Inflammatory macrophage treated with lipopolysaccharide for 4 hours (primary cell): Measurements from ENCODE around the gene MICA.
A peak's percentile ranks its signal among the peaks of the same experiment; 100 is the strongest.
"Not testable (repeated sequence)": the region's sequence is repeated elsewhere in the genome, so short reads cannot be mapped to it uniquely, and the experiment has no call there.

Experiments
- DNase-seq: peaks from one replicate; pipeline ENCODE4 v3.0.0-alpha.2; 2020

MICA gene

DNA sequence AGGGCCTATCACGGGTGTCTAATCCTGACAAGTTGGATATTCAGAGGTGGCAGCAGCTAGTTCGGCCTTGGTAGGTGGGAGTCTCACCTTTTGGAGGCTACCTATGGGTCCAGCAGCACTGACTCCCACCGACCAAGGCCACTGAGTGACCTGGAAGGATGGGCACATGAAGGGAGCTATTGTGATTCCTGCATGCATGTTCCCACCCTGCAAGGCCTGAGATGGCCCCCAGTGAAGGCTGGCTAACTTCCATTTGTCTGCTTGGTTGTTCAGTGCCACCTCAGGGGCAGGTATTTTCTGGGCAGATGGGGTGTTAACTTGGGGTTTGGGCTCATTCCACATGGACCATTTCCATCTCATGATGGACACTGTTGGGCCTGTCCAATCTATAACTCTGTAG, 18.4 kb upstream of the MICA start:
- DNase-seq, result no peak

DNA sequence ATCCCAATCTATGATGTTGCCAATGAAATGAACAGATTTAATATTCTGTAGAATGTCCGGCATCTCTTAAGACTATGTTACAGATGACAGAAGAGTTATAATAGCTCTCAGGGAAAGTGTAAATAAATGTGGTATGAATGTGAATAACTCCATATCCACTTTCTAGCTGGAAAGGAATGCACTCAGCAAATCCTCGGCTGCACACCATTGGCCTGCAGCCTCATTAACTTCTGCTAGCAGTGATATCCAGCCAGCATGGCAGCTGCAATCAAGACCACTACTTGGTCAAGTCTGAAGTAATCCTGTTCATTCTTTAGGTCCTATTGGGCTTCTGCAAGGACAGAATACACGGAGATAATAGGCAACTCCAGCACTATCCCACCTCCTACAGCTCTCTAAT, 17.3 kb upstream of the MICA start:
- no peak for DNase-seq

DNA sequence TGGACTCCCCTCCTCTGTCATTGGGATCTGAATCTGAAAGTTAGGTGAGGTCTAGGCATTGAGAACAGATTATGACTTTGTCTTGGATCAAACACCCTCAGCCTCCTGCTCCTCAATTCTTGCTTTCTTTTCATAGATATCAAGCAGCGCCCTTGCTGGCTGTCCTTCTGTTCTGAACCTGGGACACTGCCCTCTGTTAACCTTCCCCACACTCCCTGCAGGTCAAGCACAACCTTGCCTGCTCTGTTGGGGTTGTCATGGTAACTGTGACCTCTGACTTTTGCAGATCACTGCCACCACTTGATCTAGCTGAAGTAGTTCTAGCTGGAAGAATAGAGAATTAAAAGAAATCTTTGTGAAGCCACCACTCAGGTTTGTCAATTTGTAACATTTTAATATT, 16.4 kb upstream of the MICA start:
- DNase-seq, result no peak

DNA sequence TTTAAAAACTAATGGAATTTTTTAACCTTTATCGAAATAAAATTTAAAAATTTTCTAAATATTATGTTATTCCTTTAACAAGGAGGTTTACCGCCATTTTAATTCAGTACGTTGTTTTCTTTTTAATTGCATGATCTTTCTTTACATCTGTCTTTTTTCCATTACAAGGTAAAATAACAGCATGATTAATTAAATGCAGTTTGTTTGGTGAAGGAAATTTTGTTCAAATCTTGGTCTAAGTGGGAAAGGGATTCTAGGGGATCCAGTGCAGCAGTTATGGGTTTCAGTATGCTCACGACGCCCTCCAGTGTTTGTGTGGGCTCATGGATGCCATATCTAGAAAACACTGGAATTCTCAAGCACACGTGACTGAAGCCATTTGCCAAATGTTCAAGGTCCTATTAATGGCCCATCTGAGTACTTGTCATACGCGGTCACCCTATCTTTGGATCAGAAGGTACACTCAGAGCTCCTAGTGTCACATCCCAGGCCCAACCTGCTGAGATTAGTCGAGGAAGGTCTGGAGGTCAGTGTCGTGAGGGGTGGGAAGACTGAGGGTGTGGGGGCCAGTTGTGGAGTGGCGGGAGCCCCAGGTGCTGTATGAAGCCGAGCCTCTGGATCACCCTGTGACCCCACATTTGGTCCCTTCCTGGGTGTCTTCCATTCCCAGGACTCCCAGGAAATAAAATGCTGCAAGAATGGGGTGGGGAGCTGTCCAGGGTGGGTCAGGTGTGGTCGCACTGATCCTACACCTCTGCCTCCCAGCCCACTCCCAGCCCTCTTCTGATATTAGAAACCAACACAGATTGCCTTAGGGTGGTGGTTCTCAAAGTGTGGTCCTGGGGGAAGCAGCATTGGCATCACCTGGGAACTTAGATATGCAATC, 14.2 kb upstream of the MICA start:
- not testable (repeated sequence) for DNase-seq

DNA sequence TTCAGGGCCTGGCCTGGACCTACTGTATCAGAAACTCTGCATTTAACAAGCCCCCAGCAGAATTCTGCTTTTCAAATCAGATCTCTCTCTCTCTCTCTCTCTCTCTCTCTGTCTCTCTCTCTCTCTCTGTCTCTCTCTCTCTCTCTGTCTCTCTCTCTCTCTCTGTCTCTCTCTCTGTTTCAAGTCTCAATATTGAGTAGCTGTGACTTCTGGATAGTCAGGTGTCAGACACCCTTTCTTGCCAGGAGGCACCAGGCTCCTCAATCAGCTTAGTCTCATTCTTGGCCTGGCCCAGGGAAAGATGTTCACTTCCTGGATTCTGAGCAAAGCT, 13.6 kb upstream of the MICA start:
- DNase-seq, result not testable (repeated sequence)

DNA sequence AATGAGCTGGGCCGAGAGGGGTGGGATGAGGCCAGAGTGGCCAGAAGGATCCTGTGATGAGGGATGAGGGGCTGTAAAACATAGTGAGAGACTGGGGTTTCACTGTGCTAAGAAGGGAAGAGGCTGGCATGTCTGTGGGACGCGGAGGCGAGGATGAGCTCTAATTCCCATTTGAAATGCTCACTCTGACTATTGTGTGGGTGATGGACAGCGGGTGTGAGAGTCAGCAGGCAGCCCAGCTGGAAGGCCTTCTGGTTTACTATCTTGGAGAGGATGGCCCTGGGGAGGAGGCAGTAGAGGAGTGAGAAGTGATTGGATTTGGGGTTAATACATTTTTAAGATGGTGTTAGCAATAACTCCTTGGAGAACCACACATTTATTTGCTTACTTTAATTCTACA, 9.5 kb upstream of the MICA start:
- no peak for DNase-seq

DNA sequence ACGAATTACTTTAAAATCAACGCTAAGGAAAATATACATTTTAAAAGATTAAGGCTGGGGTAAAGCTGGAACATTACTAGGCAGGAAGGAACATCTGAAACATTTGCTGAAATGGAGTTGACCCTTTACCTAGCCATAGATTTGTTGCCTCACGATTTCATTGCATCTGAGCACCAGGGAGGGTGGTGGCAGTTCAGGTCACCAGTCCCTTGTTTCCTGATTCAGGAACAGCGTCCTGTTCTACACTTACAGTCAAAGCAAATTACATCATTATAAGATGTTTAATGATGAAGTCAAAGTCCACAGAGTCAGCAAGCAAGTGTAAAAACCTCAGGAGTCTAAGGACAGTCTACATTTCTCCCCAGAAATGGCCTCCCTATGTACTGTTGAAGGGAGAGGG, 9.0 kb upstream of the MICA start:
- DNase-seq, result no peak

DNA sequence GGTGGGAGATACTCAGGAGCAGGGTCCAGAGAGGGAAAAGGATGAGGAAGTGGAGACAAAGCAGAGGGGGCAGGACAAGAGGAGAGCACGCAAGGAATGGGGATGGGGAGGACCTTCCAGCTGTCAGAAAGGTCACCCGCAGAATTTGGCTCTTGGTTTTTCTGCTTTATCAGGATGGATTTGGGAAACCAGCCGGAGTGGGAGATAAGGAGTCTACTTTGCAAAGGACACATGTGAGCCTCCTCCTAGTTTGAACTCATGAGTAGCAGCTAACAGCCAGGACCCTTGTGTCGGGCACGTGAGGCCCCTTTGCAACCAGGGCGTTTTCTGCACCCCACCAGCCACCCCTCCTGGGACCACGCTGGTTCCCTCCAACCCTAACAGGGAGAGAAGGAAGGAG, 7.6 kb upstream of the MICA start:
- no peak for DNase-seq

DNA sequence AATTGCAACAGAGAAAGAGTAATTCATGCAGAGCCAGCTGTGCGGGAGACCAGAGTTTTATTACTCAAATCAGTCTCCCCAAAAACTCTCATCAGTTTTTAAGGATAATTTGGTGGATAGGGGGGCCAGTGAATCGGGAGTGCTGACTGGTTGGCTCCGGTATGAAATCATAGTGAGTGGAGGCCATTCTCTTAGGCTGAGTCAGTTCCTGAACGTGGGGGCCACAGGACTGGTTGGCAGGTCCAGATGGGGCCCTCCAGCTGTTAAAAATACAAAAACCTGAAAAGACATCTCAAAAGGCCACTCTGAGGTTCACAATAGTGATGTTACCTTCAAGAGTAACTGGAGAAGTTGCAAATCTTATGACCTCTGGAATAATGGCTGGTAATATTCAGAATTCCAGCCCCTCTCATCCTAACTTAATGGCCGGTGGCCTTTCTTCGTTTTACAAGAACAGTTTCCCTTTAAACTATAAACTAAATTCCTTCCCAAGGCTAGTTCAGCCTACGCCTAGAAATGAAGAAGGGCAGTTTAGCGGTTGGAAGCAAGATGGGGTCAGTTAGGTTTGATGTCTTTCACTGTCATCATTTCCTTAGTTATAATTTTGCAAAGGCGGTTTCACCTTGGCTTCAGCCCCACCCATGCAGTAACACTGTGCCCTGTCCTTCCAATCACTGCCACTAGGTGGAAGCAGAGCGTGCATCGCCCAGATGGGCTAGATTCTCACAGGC, 6.8 kb upstream of the MICA start:
- peak; percentile 83 for DNase-seq

DNA sequence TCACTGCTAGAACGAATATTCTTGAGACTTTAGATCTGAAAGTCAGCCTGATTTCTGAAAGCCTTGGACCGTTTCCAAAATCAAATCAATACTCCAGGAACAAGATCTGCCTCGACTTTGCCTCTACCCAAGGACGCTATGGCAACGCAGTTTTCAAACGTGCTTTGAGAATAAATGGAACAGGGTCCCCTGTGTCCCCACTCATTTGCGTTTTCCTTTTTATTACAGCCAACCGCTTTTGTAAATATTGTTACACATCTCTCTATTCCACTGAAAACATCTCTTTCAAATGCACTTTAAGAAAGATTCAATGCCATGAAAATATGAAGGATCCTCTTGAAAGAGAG, 6.3 kb upstream of the MICA start:
- not testable (repeated sequence) for DNase-seq

DNA sequence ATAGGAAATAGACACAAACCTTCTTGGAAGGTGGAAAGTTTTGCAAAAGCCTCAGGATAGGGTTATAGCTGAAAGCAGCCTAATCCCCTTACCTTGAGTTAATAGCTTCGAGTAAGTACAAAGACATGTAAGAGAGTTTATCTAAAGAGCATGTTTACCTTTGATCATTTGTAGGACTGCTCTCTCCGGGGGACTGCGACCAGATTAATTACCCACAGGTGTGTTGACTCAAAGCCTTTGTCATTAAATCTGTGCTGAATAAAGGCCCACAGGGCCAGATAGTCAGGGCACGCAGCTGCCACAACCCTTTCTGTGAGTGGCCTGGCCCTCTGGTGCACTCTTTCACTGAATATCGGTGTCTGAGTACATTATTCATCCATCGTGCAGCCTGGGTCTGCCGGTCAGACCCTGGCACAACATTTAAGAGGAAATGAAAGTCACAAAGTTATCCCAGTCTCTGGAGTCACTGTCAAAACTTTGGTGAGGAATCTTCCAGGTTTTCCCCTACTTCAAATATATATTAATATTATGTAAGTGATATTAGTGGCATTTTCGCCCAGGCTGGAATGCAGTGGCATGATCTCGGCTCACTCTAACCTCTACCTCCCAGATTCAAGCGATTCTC, 5.4 kb upstream of the MICA start:
- DNase-seq, result peak; percentile 21

DNA sequence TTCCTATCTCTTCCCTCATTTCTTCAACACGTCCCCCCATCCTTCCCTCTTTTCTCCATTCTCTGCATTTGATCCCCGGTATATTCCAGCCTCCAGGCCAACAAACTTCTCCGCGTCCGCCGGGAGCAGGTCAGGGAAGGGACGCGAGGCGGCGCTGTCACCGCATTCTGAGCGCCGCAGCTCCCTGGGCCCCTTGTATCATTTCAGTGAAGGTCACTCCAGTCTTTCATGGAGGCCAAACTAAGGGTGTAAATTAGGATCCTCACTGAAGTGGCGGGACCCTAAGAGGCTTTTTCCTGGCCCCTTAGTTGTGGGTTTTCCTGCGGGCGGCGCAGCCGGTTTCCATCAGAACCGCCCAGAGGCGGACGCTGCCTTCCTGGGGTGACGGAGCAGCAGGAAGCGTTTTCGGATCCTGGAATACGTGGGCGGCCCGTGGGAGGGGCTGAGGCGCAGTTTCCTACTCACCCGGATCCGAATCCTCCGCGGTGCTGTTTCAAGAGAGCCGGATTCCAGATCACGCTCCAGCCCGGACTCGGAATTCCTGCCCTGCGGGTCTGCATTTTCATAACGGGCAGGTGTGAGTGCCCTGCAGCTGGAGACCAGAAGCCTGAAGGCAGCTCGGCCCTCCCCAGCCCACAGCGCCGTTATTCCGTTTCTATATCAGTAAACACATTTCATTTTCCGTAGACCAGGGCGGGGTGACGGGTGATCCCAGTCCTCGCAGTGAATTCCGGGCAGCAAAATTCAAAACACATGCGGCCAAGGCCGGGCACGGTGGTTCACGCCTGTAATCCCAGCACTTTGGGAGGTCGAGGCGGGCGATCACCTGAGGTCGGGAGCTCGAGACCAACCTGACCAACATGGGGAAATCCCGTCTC, 3.6 kb upstream of the MICA start:
- peak; percentile 93 for DNase-seq

DNA sequence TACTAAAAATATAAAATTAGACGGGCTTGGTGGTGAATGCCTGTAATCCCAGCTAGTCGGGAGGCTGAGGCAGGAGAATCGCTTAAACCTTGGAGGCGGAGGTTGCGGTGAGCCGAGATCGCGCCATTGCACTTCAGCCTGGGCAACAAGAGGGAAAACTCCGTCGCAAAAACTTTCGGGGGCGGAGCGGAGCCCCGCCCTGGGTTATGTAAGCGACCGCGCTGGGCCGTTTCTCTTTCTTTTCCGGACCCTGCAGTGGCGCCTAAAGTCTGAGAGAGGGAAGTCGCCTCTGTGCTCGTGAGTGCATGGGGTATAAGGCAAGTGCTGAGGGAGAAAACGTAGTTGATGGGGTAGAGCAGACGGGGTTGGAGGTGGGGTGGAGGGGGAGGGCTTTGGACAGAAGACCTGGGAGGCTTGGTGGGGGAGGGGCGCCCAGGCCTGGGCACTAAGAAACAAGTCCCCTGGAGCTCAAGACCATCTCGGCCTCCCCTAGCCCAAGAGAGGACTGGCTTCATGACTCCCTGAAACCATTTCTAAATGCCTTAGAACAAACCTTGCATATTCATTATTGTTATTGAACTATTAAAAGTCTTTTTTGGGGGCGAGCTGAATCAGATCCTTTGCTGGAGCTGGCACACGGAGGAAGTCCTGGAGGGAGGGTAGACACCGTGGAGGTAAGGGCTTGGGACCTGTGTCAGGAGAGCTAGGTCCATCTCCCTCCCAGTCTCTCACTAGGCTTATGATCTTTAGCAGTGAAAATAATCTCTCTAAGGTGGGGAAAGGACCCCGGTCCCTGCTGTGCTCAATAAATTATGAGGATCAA, 2.7 kb upstream of the MICA start:
- DNase-seq, result peak; percentile 94

DNA sequence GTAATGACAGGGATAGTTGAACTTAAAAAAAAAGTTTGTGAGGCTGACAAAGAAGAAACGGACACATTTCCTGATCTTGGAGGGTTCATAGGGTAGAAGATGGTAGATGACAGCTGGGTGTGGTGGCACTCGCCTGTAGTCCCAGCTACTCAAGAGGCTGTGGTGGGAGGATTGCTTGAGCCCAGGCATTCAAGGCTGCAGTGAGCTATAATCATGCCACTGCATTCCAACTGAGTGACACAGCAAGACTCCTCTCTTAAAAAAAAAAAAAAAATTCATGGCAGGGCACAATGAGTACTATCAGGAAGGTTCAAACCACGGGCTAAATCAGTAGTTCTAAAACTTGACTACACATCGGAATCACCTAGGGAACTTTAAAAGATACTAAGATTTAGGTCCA, 2.0 kb upstream of the MICA start:
- DNase-seq, result peak; percentile 42

DNA sequence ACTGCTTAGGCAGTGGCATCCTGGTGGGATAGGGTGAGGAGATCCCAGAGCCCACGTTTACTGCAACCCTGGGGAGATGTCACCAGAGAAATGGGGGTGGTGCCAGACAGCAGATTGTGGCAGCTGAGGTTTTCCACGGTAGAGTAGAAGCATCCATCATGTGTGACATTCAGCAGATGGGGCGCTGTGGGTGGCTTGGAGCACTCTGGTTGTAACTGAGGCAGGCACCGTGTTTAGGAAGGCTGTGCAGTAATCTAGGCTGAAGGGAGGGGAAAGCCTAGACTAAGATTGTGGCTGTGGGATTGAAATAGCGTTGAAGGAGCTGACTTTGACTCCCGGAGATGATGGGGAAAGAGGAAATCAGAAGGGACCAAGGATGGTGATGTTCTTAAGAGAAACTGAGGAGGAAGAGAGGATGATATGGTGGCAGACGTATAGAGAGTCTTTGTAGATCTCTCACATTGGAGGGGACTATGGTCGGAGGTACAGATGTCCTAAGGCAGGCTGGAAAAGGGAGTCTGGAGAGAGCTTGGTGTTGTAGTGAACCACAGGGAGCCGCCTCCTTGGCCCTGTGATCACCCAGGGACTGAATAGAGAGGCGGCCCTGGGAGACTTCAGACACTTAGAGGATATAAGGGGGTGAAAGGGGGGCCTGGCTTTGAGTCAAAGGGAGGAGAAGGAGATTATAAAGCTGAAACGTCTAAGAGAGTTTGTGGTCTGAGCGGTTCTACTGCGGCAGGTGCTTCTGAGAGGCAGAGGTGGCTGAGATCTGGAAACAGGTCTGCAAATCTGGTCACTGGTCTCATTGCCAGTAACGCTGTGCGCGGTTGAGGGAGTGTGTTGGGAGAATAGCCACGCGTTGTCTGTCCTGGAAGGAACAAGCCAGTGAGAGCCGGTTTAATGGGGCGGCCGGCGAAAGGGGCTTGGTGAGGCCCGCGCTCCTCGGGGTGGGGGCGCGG, 792 bp upstream of the MICA start:
- DNase-seq, result no peak

DNA sequence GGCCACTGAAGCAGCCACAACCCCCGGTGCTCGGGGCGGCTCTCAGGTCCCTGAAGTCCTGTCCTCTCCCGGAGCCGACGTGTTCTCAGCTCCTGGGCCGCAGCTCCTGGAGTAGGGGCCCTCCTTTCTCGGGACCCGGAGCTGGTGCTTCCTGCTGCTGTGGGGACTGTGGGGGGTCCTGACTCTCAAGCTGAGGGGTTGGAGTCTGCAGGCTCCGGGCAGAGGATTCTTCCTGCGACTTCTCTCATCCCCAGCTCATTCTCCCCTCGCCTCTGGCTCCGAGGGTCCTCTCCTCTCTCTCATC, 618 bp downstream of the MICA start:
- not testable (repeated sequence) for DNase-seq

DNA sequence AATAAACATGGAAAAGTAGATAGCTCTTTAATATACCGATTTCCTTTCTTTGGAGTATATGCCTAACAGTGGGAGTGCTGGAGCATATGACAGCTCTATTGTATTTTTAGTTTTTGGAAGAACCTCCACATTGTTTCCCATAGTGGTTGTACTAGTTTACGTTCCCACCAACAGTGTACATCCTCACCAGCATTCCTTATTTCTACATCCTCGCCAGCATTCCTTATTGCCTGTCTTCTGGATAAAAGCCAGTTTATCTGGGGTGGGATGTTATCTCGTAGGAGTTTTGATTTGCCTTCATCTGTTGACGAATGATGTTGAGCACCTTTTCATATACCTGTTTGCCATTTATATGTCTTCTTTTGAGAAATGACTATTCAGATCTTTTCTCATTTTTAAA, 2.6 kb downstream of the MICA start:
- DNase-seq, result no peak

DNA sequence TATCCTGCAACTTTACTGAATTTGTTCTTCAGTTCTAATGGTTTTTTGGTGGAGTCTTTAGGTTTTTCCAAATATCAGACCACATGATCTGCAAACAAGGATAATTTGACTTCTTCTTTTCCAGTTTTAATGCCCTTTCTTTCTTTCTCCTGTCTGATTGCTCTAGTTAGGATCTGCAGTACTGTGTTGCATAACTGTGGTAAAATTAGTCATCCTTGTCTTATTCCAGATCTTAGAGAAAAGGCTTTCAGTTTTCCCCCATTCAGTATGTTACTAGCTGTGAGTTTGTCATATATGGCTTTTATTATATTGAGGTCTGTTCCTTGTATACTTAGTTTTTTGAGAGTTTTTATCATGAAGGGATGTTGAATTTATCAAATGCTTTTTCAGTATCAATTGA, 4.3 kb downstream of the MICA start:
- DNase-seq, result peak; percentile 82

DNA sequence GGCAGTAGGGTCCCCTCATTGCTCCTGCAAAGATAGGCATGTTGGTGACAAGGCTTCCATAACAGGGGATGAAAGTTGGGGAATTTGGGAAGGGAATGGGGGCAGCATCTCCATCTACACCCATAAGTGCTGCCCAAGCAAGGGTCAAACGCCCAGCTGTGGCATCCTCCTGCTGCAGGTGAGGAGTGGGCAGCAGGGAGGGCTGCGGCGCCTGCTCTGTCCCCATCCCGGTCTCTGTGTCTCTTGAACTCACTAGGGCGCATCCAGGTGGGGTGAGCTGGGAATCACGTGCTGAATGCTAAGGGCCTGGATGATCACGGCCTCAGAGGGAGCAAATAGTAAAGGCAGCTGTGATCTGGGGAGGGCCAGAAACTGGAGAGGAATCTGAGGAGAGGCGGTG, 9.1 kb downstream of the MICA start:
- DNase-seq, result no peak

DNA sequence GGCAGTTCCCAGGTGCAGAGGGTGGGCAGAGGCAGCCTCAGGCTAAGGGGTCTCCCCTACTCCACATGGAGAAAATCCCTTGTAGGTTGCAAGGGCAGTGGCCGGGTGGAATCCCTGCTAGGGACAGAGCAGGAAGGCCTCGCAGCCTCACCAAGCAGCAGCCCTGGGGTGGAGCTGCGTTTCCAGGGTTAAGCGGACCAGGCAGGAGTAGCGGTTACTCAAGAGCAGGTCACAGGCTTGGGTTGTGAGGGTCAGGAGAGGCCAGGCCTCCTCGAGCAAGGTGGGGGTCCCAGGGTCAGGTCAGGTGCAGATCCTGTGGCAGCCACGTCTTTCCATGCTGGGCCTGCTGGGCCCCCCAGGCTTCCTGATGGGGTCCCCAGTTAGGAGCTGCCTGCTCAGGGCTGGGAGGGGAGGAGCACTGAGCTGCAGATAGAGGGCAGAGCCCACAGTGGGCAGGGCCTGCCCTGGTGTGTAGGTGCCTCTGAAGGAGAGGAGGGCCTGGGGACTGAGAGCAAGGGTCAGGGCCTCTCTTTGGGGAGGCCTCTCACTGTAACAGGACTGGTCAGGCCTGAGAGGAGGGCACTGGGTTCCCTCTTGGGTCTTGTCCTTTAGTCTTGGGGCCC, 10.9 kb downstream of the MICA start:
- DNase-seq, result not testable (repeated sequence)

DNA sequence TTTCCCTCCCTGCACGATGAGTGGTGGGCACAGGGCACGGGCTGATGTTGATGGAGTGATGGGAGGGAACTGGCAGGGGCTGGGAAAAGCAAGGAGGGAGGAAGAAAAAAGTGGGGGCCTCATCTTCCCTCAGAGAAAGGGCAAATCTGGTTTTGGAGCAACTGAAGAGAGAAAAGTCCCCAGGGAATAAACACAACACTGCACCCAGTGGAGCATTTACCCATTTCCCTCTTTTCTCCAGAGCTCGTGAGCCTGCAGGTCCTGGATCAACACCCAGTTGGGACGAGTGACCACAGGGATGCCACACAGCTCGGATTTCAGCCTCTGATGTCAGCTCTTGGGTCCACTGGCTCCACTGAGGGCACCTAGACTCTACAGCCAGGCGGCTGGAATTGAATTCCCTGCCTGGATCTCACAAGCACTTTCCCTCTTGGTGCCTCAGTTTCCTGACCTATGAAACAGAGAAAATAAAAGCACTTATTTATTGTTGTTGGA, 11.4 kb downstream of the MICA start:
- no peak for DNase-seq
